Tibial nerve (tissue), 4 donors: Measurements from ENCODE around the gene TNRC18.

Source experiments
- EP300 ChIP-seq, 2 donors: sonication (generic); formaldehyde crosslinking; IDR thresholded peaks; one replicate each; pipeline ENCODE4 v1.6.1; 2017; ENCODE audit warnings: antibody characterized with exemption in 2 of 2, mild to moderate bottlenecking in 1 of 2
- POLR2A ChIP-seq, 2 donors: fragments of 450-650 bp; IDR thresholded peaks; one replicate each; pipeline ENCODE4 v1.6.1; 2017; ENCODE audit warnings: antibody characterized with exemption in 2 of 2, mild to moderate bottlenecking in 2 of 2, moderate library complexity in 2 of 2
- TF ChIP-seq, protein P1 (sequence below), 5 experiments: fragments of 200-600 bp in 3 of 5; fragments of 450-650 bp in 2 of 5; sonication (generic) in 3 of 5; IDR thresholded peaks; one replicate each; pipeline ENCODE4 v1.5.1; 2016 to 2019; ENCODE audit warnings: antibody characterized with exemption in 5 of 5, mild to moderate bottlenecking in 3 of 5, moderate library complexity in 2 of 5

- TF ChIP-seq, protein P1, sequence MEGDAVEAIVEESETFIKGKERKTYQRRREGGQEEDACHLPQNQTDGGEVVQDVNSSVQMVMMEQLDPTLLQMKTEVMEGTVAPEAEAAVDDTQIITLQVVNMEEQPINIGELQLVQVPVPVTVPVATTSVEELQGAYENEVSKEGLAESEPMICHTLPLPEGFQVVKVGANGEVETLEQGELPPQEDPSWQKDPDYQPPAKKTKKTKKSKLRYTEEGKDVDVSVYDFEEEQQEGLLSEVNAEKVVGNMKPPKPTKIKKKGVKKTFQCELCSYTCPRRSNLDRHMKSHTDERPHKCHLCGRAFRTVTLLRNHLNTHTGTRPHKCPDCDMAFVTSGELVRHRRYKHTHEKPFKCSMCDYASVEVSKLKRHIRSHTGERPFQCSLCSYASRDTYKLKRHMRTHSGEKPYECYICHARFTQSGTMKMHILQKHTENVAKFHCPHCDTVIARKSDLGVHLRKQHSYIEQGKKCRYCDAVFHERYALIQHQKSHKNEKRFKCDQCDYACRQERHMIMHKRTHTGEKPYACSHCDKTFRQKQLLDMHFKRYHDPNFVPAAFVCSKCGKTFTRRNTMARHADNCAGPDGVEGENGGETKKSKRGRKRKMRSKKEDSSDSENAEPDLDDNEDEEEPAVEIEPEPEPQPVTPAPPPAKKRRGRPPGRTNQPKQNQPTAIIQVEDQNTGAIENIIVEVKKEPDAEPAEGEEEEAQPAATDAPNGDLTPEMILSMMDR (IDR thresholded peaks at IDR 0.05): no peak
- TF ChIP-seq POLR2A (IDR thresholded peaks at IDR 0.05) (no peak), EP300 (IDR thresholded peaks at IDR 0.05) (no peak)
These were observed 73.5 kb downstream of the TNRC18 start for GRCh38 chr7:5350174-5350463.
